Peyer's patch (tissue), 4 donors: ENCODE measurements around the gene MYRIP.

Source experiments
- CTCF ChIP-seq, 6 experiments: fragments of 450-650 bp in 4 of 6; fragments of 200-600 bp in 2 of 6; sonication (generic) in 1 of 6; IDR thresholded peaks; one replicate each; pipeline ENCODE4 v1.5.1; 2017 to 2019; ENCODE audit warnings: antibody characterized with exemption in 6 of 6, mild to moderate bottlenecking in 3 of 6, moderate library complexity in 1 of 6
- POLR2A ChIP-seq, 2 donors: fragments of 450-650 bp; IDR thresholded peaks; one replicate each; pipeline ENCODE4 v1.5.1; 2017; ENCODE audit warnings: antibody characterized with exemption in 2 of 2, mild to moderate bottlenecking in 2 of 2, moderate library complexity in 2 of 2

DNA sequence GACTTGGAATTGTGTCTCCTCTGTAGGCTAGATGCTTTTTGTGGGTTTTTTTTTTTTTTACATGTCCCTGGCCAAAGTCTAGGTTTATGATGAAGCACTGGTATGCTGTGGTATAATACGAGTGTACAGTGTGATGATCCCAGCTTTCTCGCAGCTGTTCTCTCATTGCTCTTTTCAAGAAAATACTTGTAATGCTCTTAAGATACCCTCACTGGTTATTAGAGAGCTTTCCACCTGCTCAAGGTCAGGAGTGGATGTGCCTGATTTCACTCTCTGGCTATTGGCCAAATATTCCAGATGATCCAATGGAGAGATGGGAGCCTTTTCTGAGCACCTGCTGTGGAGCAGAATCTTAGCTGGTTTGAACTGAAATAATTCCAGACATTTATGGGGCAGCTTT is 215.1 kb downstream of the MYRIP start:
- no peak for TF ChIP-seq CTCF (IDR thresholded peaks at IDR 0.05)
- TF ChIP-seq POLR2A (IDR thresholded peaks at IDR 0.05): no peak
